GM10266 (cell line): ENCODE measurements around the gene EED.

Experiments used
- DNase-seq: peaks from one replicate; pipeline ENCODE4 v3.0.0; 2012; ENCODE audit errors: extremely low spot score
- TF ChIP-seq, protein P1 (sequence below): IDR thresholded peaks from 2 replicates; pipeline ENCODE4 v1.5.1; 2012; ENCODE audit warnings: mild to moderate bottlenecking, low read depth; ENCODE audit not compliant: control insufficient read depth, insufficient read depth; ENCODE audit errors: missing control alignments

Gene EED

DNA sequence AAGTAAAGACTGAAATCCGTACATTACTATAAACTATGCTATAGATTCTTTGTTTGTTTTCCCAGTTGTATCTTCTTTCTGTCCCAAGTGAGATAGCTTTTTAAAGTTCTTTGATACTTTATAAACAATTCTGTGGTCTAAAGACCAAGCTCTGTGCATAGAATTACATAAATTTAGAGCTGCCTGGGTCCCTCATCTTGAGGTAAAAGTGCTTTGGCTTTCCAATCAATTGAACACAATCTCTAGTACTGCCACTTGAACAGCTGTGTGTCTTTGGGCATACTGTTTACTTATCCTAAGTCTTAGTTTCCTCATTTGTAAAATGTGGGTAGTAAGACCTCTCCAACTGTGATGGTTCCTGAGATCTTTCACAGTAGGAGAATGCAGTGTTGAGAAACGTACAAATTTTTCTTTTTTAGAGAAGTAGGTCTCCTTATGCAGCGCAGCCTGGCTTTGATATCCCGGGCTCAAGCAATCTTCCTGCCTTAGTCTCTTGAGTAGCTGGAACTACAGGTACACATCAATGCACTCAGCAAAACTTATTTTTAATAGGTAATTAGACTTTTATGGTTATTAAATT, 2.5 kb upstream of the EED start:
- no peak for DNase-seq
- TF ChIP-seq, protein P1, sequence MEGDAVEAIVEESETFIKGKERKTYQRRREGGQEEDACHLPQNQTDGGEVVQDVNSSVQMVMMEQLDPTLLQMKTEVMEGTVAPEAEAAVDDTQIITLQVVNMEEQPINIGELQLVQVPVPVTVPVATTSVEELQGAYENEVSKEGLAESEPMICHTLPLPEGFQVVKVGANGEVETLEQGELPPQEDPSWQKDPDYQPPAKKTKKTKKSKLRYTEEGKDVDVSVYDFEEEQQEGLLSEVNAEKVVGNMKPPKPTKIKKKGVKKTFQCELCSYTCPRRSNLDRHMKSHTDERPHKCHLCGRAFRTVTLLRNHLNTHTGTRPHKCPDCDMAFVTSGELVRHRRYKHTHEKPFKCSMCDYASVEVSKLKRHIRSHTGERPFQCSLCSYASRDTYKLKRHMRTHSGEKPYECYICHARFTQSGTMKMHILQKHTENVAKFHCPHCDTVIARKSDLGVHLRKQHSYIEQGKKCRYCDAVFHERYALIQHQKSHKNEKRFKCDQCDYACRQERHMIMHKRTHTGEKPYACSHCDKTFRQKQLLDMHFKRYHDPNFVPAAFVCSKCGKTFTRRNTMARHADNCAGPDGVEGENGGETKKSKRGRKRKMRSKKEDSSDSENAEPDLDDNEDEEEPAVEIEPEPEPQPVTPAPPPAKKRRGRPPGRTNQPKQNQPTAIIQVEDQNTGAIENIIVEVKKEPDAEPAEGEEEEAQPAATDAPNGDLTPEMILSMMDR, result no peak

DNA sequence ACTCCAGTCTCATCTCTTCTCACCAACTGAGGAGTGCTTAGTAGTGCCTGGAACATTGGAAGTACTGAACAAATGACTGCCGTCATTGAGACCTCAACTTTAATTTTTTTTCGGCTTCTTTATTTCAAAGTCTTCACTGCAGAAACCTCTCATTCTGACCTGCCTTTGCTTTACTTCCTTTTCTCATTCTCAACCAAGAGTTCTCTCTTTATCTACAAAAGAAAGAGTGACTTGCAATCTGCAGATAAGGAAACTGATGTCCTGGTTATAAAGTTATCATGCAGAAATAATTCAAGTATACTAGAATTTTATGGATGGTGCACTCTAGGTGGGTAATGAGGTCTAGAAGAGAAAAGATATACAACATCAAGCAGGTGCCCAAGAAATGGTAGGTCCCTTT, 1.2 kb upstream of the EED start:
- TF ChIP-seq, protein P1, result no peak

DNA sequence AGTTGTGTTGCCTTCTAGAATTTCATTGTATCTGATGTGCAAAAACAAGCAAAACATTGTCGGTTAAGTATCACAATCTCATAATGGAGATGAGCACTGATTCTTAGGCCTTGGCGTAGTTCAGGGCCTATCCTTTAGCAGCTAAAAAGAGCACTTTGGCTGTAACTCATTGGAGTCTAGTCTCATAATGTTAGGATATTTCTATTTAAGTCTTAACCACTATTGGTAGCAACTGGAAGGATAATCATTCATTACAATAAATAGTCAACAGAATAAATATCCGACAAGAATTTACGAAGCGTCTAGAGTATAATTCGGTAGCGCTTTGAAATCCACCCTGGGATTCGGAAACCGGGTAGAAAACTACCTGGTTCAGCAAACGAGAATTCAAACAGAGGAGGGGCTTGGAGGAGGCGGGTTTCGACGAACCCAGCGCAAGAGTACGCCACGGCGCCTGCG, 461 bp upstream of the EED start:
- DNase-seq, result peak; percentile 89
- TF ChIP-seq, protein P1, result no peak

More for the DNA sequence above, 1.2 kb upstream of the EED start:
- no peak for DNase-seq

DNA sequence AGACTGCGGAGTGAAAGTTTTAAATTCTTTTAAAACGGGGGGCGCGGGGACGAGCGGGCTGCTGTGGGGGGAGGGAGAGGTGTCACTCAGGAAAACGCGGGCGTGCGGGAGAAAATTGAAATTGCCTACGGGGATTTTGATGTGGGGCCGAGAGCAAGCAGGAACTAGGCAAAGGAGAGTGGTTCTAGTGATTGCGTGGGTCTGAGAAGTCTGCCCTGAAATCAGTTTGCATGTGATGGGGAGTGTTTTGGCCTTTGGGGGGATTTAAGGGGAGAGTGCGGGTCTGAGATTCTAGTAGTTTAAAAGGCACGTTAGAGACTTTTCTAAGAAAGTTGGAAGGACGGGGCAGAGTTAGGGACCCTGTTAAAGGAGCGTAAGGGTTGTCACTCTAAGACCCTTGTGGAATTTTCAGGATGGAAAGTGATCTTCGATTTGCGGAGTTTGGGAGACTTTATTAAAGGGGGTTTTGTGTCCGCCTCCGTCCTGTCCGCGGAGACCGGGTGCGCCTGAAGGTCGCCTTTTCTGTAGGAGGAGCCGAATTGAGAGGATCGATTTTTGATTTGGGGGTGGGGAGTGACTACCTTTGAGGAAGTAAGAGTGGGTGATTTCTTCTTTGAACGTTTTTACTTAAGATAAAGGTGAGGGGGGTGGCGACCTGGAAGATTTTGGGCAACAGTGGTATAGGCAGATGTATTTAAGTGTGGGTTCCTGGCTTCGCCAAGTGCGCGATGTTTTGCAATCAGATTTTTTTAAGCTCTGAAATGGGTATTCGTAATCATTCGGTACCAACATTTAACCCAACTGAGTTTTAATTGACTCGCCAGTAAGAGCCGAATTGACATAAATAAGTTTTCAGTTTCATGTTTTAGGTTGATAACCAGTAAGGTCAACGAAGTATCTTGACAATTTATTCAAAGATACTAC, 1.1 kb downstream of the EED start:
- peak; percentile 30 for DNase-seq
- TF ChIP-seq, protein P1, result no peak

DNA sequence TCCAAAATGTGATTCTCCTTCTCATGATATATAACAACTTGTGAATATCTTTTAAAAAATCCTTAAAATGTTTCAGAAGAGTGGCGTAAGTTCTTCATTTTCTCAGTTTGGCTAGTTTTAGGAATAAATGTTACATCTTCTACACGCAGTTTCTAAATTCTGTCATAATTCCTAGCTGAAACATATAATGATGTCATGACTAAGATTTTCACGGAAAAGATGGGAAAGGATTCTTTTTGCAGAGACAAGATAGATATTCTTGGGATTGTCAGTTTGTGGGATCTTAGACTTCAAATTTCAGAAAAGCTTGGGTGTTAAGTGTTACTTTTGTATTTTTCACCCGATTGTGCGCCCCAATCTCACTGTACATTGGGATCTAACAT, 1.7 kb downstream of the EED start:
- TF ChIP-seq, protein P1, result no peak

DNA sequence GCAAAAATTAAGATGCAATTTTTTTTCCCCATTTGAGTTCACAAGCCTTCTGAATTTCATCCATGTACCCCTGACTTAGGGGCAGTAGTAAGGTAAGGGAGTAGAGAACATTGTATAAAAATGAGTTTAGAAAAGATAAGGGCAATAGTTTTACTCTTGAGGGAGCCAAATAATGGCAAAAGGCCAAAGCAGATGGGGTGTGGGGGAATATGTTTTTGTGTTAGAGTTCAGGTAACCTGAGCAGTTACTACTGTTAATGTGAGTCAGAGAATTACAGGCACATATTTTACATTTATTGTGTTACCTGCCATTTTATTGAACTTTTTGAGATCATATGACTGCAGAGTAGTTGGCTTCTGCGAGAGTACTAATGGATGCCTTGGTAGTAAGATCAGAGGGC, 3.1 kb downstream of the EED start:
- TF ChIP-seq, protein P1, result no peak
- no peak for DNase-seq

More for the DNA sequence above, 1.7 kb downstream of the EED start:
- no peak for DNase-seq

DNA sequence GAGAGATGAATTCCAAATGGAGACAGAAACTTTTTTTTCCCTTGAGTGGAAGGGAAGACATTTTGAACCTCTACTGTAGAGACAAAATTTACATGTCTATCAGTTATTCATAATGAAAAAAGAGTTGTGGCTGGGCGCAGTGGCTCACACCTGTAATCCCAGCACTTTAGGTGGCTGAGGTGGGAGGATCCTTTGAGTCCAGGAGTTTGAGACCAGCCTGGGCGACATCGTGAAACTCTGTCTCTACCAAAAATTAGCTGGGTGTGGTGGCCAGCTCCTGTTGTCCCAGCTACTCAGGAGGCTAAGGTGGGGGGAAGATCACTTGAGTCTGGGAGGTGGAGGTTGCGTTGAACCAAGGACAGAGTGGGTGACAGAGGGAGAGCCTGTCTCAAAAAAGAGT, 4.1 kb downstream of the EED start:
- TF ChIP-seq, protein P1, result no peak
- DNase-seq, result no peak
